PC-9 (cell line): Measurements from ENCODE around the gene PSMC1.

ENCODE experiments used
- EZH2 ChIP-seq: fragments of 200-600 bp; sonication (generic); IDR thresholded peaks from 2 replicates; pipeline ENCODE4 v1.8.0; 2017; ENCODE audit warnings: antibody characterized with exemption, low read depth
- TF ChIP-seq, protein P1 (sequence below): fragments of 200-600 bp; sonication (generic); conservative IDR thresholded peaks from 2 replicates; pipeline ENCODE4 v1.6.1; 2017; ENCODE audit warnings: mixed run types, antibody characterized with exemption, mild to moderate bottlenecking, moderate library complexity

DNA sequence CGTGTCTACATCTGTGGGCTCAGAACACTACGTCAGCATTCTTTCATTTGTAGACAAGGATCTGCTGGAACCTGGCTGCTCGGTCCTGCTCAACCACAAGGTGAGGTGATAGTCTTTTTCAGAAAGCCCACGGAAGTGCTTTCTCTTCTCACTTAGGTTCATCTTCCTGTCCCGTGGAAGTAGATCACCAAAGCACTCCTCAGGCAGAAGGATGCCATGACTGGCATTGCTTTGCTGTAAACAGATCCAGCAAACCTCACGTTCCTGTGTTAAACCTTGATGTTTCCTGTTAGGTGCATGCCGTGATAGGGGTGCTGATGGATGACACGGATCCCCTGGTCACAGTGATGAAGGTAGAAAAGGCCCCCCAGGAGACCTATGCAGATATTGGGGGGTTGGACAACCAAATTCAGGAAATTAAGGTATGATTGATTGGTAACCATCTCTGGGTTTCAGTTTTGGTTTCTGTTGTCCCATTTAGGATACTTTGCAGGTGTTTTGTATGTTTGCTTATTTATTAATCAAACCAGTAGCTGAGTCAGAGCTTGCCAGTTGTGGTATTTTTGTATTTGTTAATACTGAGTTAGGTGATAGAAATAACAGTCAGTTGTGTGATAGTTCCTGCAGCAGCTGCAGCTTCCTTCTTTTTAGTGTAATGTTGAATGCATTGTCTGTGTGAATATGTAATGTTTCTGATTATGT is 7.5 kb downstream of the PSMC1 start:
- TF ChIP-seq, protein P1, sequence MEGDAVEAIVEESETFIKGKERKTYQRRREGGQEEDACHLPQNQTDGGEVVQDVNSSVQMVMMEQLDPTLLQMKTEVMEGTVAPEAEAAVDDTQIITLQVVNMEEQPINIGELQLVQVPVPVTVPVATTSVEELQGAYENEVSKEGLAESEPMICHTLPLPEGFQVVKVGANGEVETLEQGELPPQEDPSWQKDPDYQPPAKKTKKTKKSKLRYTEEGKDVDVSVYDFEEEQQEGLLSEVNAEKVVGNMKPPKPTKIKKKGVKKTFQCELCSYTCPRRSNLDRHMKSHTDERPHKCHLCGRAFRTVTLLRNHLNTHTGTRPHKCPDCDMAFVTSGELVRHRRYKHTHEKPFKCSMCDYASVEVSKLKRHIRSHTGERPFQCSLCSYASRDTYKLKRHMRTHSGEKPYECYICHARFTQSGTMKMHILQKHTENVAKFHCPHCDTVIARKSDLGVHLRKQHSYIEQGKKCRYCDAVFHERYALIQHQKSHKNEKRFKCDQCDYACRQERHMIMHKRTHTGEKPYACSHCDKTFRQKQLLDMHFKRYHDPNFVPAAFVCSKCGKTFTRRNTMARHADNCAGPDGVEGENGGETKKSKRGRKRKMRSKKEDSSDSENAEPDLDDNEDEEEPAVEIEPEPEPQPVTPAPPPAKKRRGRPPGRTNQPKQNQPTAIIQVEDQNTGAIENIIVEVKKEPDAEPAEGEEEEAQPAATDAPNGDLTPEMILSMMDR: no peak
- TF ChIP-seq EZH2: no peak
